Astrocyte (in vitro differentiated cells and primary cell): Measurements from ENCODE around the gene OR4F6. TPM values are rescaled to one million over a fixed set of nuclear protein-coding genes. Genes with fewer than 3 reads are reported as not detected.

Experiments used
- DNase-seq: peaks from one replicate; pipeline ENCODE4 v3.0.0-alpha.2; 2010; ENCODE audit warnings: low read depth
- FAIRE-seq: peaks from 2 replicates; lab custom pipeline; 2011; peaks lifted over from hg19 to GRCh38; lab: Jason Lieb, UNC
- H2AFZ ChIP-seq: 2 replicates; pipeline ENCODE4 v1.6.0; 2012; ENCODE audit warnings: low read depth, low read length, inconsistent platforms
- H3K27ac ChIP-seq: 2 replicates; pipeline ENCODE4 v1.5.1; 2011; ENCODE audit warnings: low read depth, low read length, inconsistent platforms
- H3K27me3 ChIP-seq: 2 replicates; pipeline ENCODE4 v1.6.0; 2011; ENCODE audit warnings: low read length, inconsistent platforms; ENCODE audit not compliant: insufficient read depth
- H3K36me3 ChIP-seq: 2 replicates; pipeline ENCODE4 v1.5.1; 2011; ENCODE audit warnings: low read length, inconsistent platforms; ENCODE audit not compliant: insufficient read depth
- H3K4me1 ChIP-seq: 2 replicates; pipeline ENCODE4 v1.5.1; 2011; ENCODE audit warnings: low read length, inconsistent platforms; ENCODE audit not compliant: insufficient read depth
- H3K4me2 ChIP-seq: 2 replicates; pipeline ENCODE4 v1.6.0; 2012; ENCODE audit warnings: low read length, inconsistent platforms
- H3K4me3 ChIP-seq: 2 replicates; pipeline ENCODE4 v1.5.1; 2011; ENCODE audit warnings: low read depth, mild to moderate bottlenecking, low read length, inconsistent platforms; ENCODE audit not compliant: insufficient read depth
- H3K79me2 ChIP-seq: 2 replicates; pipeline ENCODE4 v1.6.0; 2012; ENCODE audit warnings: mild to moderate bottlenecking, low read length, inconsistent platforms; ENCODE audit not compliant: insufficient read depth
- H3K9ac ChIP-seq: 2 replicates; pipeline ENCODE4 v1.6.0; 2012; ENCODE audit warnings: mild to moderate bottlenecking, low read length, inconsistent platforms
- H3K9me3 ChIP-seq: 2 replicates; pipeline ENCODE4 v1.5.1; 2012; ENCODE audit warnings: low read depth, mild to moderate bottlenecking, low read length, inconsistent platforms; ENCODE audit not compliant: insufficient read depth
- H4K20me1 ChIP-seq: 2 replicates; pipeline ENCODE4 v1.6.0; 2012; ENCODE audit warnings: low read length, inconsistent platforms; ENCODE audit not compliant: insufficient read depth
- H3K27ac Mint-ChIP-seq: one replicate; pipeline ENCODE4 v1.8.0; 2021; ENCODE audit warnings: mild to moderate bottlenecking, mixed read lengths; ENCODE audit not compliant: unreplicated experiment
- H3K27me3 Mint-ChIP-seq: one replicate; pipeline ENCODE4 v1.8.0; 2021; ENCODE audit warnings: low read depth, mixed read lengths; ENCODE audit not compliant: unreplicated experiment
- H3K36me3 Mint-ChIP-seq: one replicate; pipeline ENCODE4 v1.8.0; 2021; ENCODE audit warnings: low read depth, mixed read lengths; ENCODE audit not compliant: unreplicated experiment
- H3K4me1 Mint-ChIP-seq: one replicate; pipeline ENCODE4 v1.8.0; 2021; ENCODE audit warnings: low read depth, mixed read lengths; ENCODE audit not compliant: unreplicated experiment
- H3K4me3 Mint-ChIP-seq: one replicate; pipeline ENCODE4 v1.8.0; 2021; ENCODE audit warnings: mild to moderate bottlenecking, moderate library complexity, mixed read lengths; ENCODE audit not compliant: unreplicated experiment
- H3K9me3 Mint-ChIP-seq: one replicate; pipeline ENCODE4 v1.8.0; 2021; ENCODE audit warnings: mild to moderate bottlenecking, mixed read lengths; ENCODE audit not compliant: unreplicated experiment
- CTCF ChIP-seq: IDR thresholded peaks from 2 replicates; pipeline ENCODE4 v1.5.1; 2011; ENCODE audit warnings: low read depth, mild to moderate bottlenecking, inconsistent platforms, low read length, moderate library complexity; ENCODE audit not compliant: insufficient read depth
- EZH2 ChIP-seq: IDR thresholded peaks from 2 replicates; pipeline ENCODE4 v1.6.1; 2012; ENCODE audit warnings: mild to moderate bottlenecking, low read length, inconsistent platforms; ENCODE audit not compliant: insufficient read depth
- total RNA-seq: library from RNA; stranded (reverse); gene quantifications from 2 replicates; pipeline ENCODE4 v1.2.1, GENCODE V29; 2021

The OR4F6 gene
- total RNA-seq, 1 donor from 2014 or later = not detected

DNA sequence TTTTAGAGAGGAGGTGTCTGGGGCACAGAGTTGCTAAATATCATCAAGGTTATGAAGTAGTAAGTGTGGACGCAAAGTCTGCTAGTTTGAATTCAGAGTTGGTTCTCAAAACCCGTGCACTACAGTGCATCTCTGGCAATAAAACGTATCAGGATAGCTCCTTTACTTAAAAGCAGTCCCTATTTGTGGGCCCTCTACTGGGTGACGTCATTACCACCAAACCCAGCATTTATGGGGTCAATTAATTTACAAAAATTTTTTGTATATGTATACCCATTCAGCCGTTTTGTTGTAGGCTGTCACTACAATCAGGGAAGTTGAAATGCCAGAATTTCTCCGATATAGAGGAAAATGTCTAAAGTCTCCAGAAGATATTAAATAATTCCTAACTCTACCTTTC, 17.5 kb downstream of the OR4F6 start:
- Histone ChIP-seq H4K20me1 (no peaks in the 10 kb centered on the region), H3K27ac (no peak overlapping the region), H2AFZ (no peak overlapping the region), H3K79me2 (no peaks in the 10 kb centered on the region), H3K9ac (no peak overlapping the region), H3K4me3 (no peak overlapping the region), H3K4me2 (no peak overlapping the region), H3K4me1 (no peaks in the 10 kb centered on the region), H3K27me3 (no peaks in the 10 kb centered on the region), H3K9me3 (no peaks in the 10 kb centered on the region), H3K36me3 (no peaks in the 10 kb centered on the region)
- Mint-ChIP-seq H3K27ac (no peak overlapping the region), H3K4me1 (no peaks in the 10 kb centered on the region), H3K9me3 (no peaks in the 10 kb centered on the region), H3K4me3 (no peak overlapping the region), H3K27me3 (peaks cover 2% of the 10 kb centered on the region), H3K36me3 (no peaks in the 10 kb centered on the region)
- no peak for DNase-seq
- TF ChIP-seq CTCF (no peak), EZH2 (no peak)
- no peak for FAIRE-seq

GRCh38 chr15:101827257-101827656, 23.9 kb downstream of the OR4F6 start:
- Histone ChIP-seq H3K27me3 (no peaks in the 10 kb centered on the region), H3K9me3 (no peaks in the 10 kb centered on the region), H3K79me2 (no peaks in the 10 kb centered on the region), H3K27ac (no peak overlapping the region), H3K4me2 (no peak overlapping the region), H3K36me3 (no peaks in the 10 kb centered on the region), H3K9ac (no peak overlapping the region), H4K20me1 (no peaks in the 10 kb centered on the region), H3K4me3 (no peak overlapping the region), H2AFZ (no peak overlapping the region), H3K4me1 (no peaks in the 10 kb centered on the region)
- FAIRE-seq = no peak
- no peaks in the 10 kb centered on the region for H3K9me3 Mint-ChIP-seq
- peaks cover under 1% of the 10 kb centered on the region for H3K27me3 Mint-ChIP-seq
- H3K4me3 Mint-ChIP-seq = no peak overlapping the region
- no peaks in the 10 kb centered on the region for H3K4me1 Mint-ChIP-seq
- no peaks in the 10 kb centered on the region for H3K36me3 Mint-ChIP-seq
- H3K27ac Mint-ChIP-seq = no peak overlapping the region
- DNase-seq = peak; percentile 49
- TF ChIP-seq CTCF = no peak
- TF ChIP-seq EZH2 = no peak

- no peak for FAIRE-seq
- no peaks in the 10 kb centered on the region for H3K79me2 ChIP-seq
- no peaks in the 10 kb centered on the region for H3K27me3 ChIP-seq
- H3K27ac Mint-ChIP-seq = no peak overlapping the region
- H3K4me3 ChIP-seq = no peak overlapping the region
- no peak for TF ChIP-seq CTCF
- no peak for TF ChIP-seq EZH2
- H3K4me1 ChIP-seq = no peaks in the 10 kb centered on the region
- H3K36me3 ChIP-seq = no peaks in the 10 kb centered on the region
- H3K9me3 ChIP-seq = no peaks in the 10 kb centered on the region
- no peak overlapping the region for H3K4me2 ChIP-seq
- H2AFZ ChIP-seq = no peak overlapping the region
- no peak for DNase-seq
- no peaks in the 10 kb centered on the region for H3K9me3 Mint-ChIP-seq
- H3K27me3 Mint-ChIP-seq = no peaks in the 10 kb centered on the region
- no peak overlapping the region for H3K27ac ChIP-seq
- no peak overlapping the region for H3K4me3 Mint-ChIP-seq
- no peaks in the 10 kb centered on the region for H3K36me3 Mint-ChIP-seq
- H3K4me1 Mint-ChIP-seq = no peaks in the 10 kb centered on the region
- no peaks in the 10 kb centered on the region for H4K20me1 ChIP-seq
- H3K9ac ChIP-seq = no peak overlapping the region
Observed at GRCh38 chr15:101828774-101829173, 25.5 kb downstream of the OR4F6 start.
